Ishikawa (cell line): Measurements from ENCODE around the gene CRYAB.

Experiments
- CEBPB ChIP-seq: IDR thresholded peaks from 2 replicates; pipeline ENCODE4 v1.6.1; 2012
- MAX ChIP-seq: IDR thresholded peaks from 2 replicates; pipeline ENCODE4 v1.6.1; 2012
- NFIC ChIP-seq: IDR thresholded peaks from 2 replicates; pipeline ENCODE4 v1.6.1; 2012
- RAD21 ChIP-seq: IDR thresholded peaks from 2 replicates; pipeline ENCODE4 v1.6.1; 2012; ENCODE audit warnings: low read depth
- TEAD4 ChIP-seq: IDR thresholded peaks from 2 replicates; pipeline ENCODE4 v1.6.1; 2012
- YY1 ChIP-seq: IDR thresholded peaks from 2 replicates; pipeline ENCODE4 v1.6.1; 2012; ENCODE audit warnings: low read depth

GRCh38 chr11:111957663-111958444, 46.3 kb upstream of the CRYAB start:
- no peak for TF ChIP-seq MAX
- no peak for TF ChIP-seq NFIC
- no peak for TF ChIP-seq YY1
- TF ChIP-seq RAD21: no peak
- no peak for TF ChIP-seq CEBPB
- no peak for TF ChIP-seq TEAD4
